AG09319 (cell line): ENCODE data around the gene ISOC1.

Source experiments
- DNase-seq: peaks from one replicate; pipeline ENCODE4 v3.0.0-alpha.2; 2010; ENCODE audit warnings: low read depth; ENCODE audit errors: extremely low read depth
- CTCF ChIP-seq: IDR thresholded peaks from 2 replicates; pipeline ENCODE4 v1.5.1; 2011; ENCODE audit warnings: low read depth, mild to moderate bottlenecking, inconsistent platforms, low read length, moderate library complexity

ISOC1 gene

GRCh38 chr5:129094924-129095899, 663 bp downstream of the ISOC1 start:
- TF ChIP-seq CTCF, result no peak

GRCh38 chr5:129096382-129096991, 1.9 kb downstream of the ISOC1 start:
- DNase-seq, result no peak
- TF ChIP-seq CTCF, result no peak

More at GRCh38 chr5:129094924-129095899, 663 bp downstream of the ISOC1 start:
- DNase-seq, result no peak

GRCh38 chr5:129097498-129098296, 3.1 kb downstream of the ISOC1 start:
- TF ChIP-seq CTCF, result no peak
- DNase-seq, result no peak

- no peak for DNase-seq
- TF ChIP-seq CTCF, result no peak
Measured at GRCh38 chr5:129098488-129099183, 4.1 kb downstream of the ISOC1 start.

GRCh38 chr5:129099184-129099569, 4.6 kb downstream of the ISOC1 start:
- no peak for TF ChIP-seq CTCF

GRCh38 chr5:129101794-129102193, 7.2 kb downstream of the ISOC1 start:
- no peak for TF ChIP-seq CTCF
- DNase-seq, result no peak

More at GRCh38 chr5:129099184-129099569, 4.6 kb downstream of the ISOC1 start:
- no peak for DNase-seq
